ENCODE results near the gene POTEG. TPM values are rescaled to one million over a fixed set of nuclear protein-coding genes. Genes with fewer than 3 reads are reported as not detected.
"Not testable (repeated sequence)": the region's sequence is repeated elsewhere in the genome, so short reads cannot be mapped to it uniquely, and the experiment has no call there.

The POTEG gene
- not detected for total RNA-seq

- H3K36me3 ChIP-seq; H3K27ac ChIP-seq; H3K27me3 ChIP-seq (replicated peaks; ENCODE audit: insufficient read depth); H3K4me3 ChIP-seq; H3K4me1 ChIP-seq (ENCODE audit: control insufficient read depth in 1 of 2, low read depth in 2 of 2); DNase-seq (ENCODE audit: low spot score); H3K9me3 ChIP-seq; ATAC-seq (ENCODE audit: insufficient number of reproducible peaks, low FRiP score, low read depth): not testable (repeated sequence)
Observed at GRCh38 chr14:19434241-19434640, at the start of gene POTEG. TSS of gene POTEG (minus strand) at chr14:19434341. CDS start at chr14:19434289, 52 bp downstream.

GRCh38 chr14:19482093-19482492, 48.0 kb upstream of the POTEG start:
- DNase-seq (ENCODE audit: low spot score); ATAC-seq (ENCODE audit: insufficient number of reproducible peaks, low FRiP score, low read depth): not testable (repeated sequence)

GRCh38 chr14:19481421-19481820, 47.3 kb upstream of the POTEG start:
- not testable (repeated sequence) for H3K36me3 ChIP-seq; H3K27ac ChIP-seq; DNase-seq (ENCODE audit: low spot score); H3K4me1 ChIP-seq (ENCODE audit: control insufficient read depth in 1 of 2, low read depth in 2 of 2); ATAC-seq (ENCODE audit: insufficient number of reproducible peaks, low FRiP score, low read depth); H3K9me3 ChIP-seq; H3K4me3 ChIP-seq; H3K27me3 ChIP-seq (replicated peaks; ENCODE audit: insufficient read depth)

More at GRCh38 chr14:19482093-19482492, 48.0 kb upstream of the POTEG start:
- not testable (repeated sequence) for H3K27me3 ChIP-seq (replicated peaks; ENCODE audit: insufficient read depth); H3K4me1 ChIP-seq (ENCODE audit: control insufficient read depth in 1 of 2, low read depth in 2 of 2); H3K27ac ChIP-seq; H3K36me3 ChIP-seq; H3K9me3 ChIP-seq; H3K4me3 ChIP-seq

GRCh38 chr14:19480491-19480890, 46.4 kb upstream of the POTEG start:
- H3K36me3 ChIP-seq; H3K27me3 ChIP-seq (replicated peaks; ENCODE audit: insufficient read depth); H3K9me3 ChIP-seq; H3K27ac ChIP-seq; ATAC-seq (ENCODE audit: insufficient number of reproducible peaks, low FRiP score, low read depth); H3K4me1 ChIP-seq (ENCODE audit: control insufficient read depth in 1 of 2, low read depth in 2 of 2); DNase-seq (ENCODE audit: low spot score); H3K4me3 ChIP-seq: not testable (repeated sequence)

- ATAC-seq (ENCODE audit: insufficient number of reproducible peaks, low FRiP score, low read depth) = not testable (repeated sequence)
Observed at GRCh38 chr14:19445761-19446160, 11.6 kb upstream of the POTEG start.

GRCh38 chr14:19439826-19440225, 5.7 kb upstream of the POTEG start:
- not testable (repeated sequence) for H3K36me3 ChIP-seq; ATAC-seq (ENCODE audit: insufficient number of reproducible peaks, low FRiP score, low read depth); H3K9me3 ChIP-seq; H3K4me3 ChIP-seq; DNase-seq (ENCODE audit: low spot score); H3K27me3 ChIP-seq (replicated peaks; ENCODE audit: insufficient read depth); H3K27ac ChIP-seq; H3K4me1 ChIP-seq (ENCODE audit: control insufficient read depth in 1 of 2, low read depth in 2 of 2)

More at GRCh38 chr14:19445761-19446160, 11.6 kb upstream of the POTEG start:
- H3K9me3 ChIP-seq; H3K27ac ChIP-seq; H3K27me3 ChIP-seq (replicated peaks; ENCODE audit: insufficient read depth); H3K4me1 ChIP-seq (ENCODE audit: control insufficient read depth in 1 of 2, low read depth in 2 of 2); H3K36me3 ChIP-seq; DNase-seq (ENCODE audit: low spot score); H3K4me3 ChIP-seq: not testable (repeated sequence)

GRCh38 chr14:19439219-19439618, 5.1 kb upstream of the POTEG start:
- not testable (repeated sequence) for DNase-seq (ENCODE audit: low spot score)

GRCh38 chr14:19437126-19437443, 2.9 kb upstream of the POTEG start:
- DNase-seq (ENCODE audit: low spot score); H3K9me3 ChIP-seq; H3K4me1 ChIP-seq (ENCODE audit: control insufficient read depth in 1 of 2, low read depth in 2 of 2); H3K4me3 ChIP-seq; H3K27ac ChIP-seq; ATAC-seq (ENCODE audit: insufficient number of reproducible peaks, low FRiP score, low read depth); H3K36me3 ChIP-seq; H3K27me3 ChIP-seq (replicated peaks; ENCODE audit: insufficient read depth): not testable (repeated sequence)

More at GRCh38 chr14:19439219-19439618, 5.1 kb upstream of the POTEG start:
- not testable (repeated sequence) for H3K27me3 ChIP-seq (replicated peaks; ENCODE audit: insufficient read depth); H3K4me1 ChIP-seq (ENCODE audit: control insufficient read depth in 1 of 2, low read depth in 2 of 2); H3K4me3 ChIP-seq; H3K9me3 ChIP-seq; ATAC-seq (ENCODE audit: insufficient number of reproducible peaks, low FRiP score, low read depth); H3K27ac ChIP-seq; H3K36me3 ChIP-seq

- not testable (repeated sequence) for H3K9me3 ChIP-seq; H3K36me3 ChIP-seq; H3K27me3 ChIP-seq (replicated peaks; ENCODE audit: insufficient read depth); ATAC-seq (ENCODE audit: insufficient number of reproducible peaks, low FRiP score, low read depth); H3K27ac ChIP-seq; H3K4me1 ChIP-seq (ENCODE audit: control insufficient read depth in 1 of 2, low read depth in 2 of 2); DNase-seq (ENCODE audit: low spot score); H3K4me3 ChIP-seq
Observed at GRCh38 chr14:19436311-19437125, 2.4 kb upstream of the POTEG start.

- DNase-seq (ENCODE audit: low spot score); H3K4me1 ChIP-seq (ENCODE audit: control insufficient read depth in 1 of 2, low read depth in 2 of 2); H3K27me3 ChIP-seq (replicated peaks; ENCODE audit: insufficient read depth); H3K27ac ChIP-seq; ATAC-seq (ENCODE audit: insufficient number of reproducible peaks, low FRiP score, low read depth); H3K9me3 ChIP-seq; H3K4me3 ChIP-seq; H3K36me3 ChIP-seq: not testable (repeated sequence)
Observed at GRCh38 chr14:19435852-19436251, 1.7 kb upstream of the POTEG start.

GRCh38 chr14:19434891-19435290, 750 bp upstream of the POTEG start:
- H3K27ac ChIP-seq; H3K4me1 ChIP-seq (ENCODE audit: control insufficient read depth in 1 of 2, low read depth in 2 of 2); H3K4me3 ChIP-seq; H3K27me3 ChIP-seq (replicated peaks; ENCODE audit: insufficient read depth); ATAC-seq (ENCODE audit: insufficient number of reproducible peaks, low FRiP score, low read depth); H3K36me3 ChIP-seq; DNase-seq (ENCODE audit: low spot score); H3K9me3 ChIP-seq: not testable (repeated sequence)

GRCh38 chr14:19433765-19434164, 376 bp downstream of the POTEG start:
- not testable (repeated sequence) for H3K9me3 ChIP-seq; H3K4me1 ChIP-seq (ENCODE audit: control insufficient read depth in 1 of 2, low read depth in 2 of 2); ATAC-seq (ENCODE audit: insufficient number of reproducible peaks, low FRiP score, low read depth); DNase-seq (ENCODE audit: low spot score); H3K36me3 ChIP-seq; H3K27me3 ChIP-seq (replicated peaks; ENCODE audit: insufficient read depth); H3K4me3 ChIP-seq; H3K27ac ChIP-seq

GRCh38 chr14:19408519-19408918, 25.6 kb downstream of the POTEG start:
- not testable (repeated sequence) for H3K4me3 ChIP-seq; H3K9me3 ChIP-seq; H3K36me3 ChIP-seq; H3K27me3 ChIP-seq (replicated peaks; ENCODE audit: insufficient read depth); H3K4me1 ChIP-seq (ENCODE audit: control insufficient read depth in 1 of 2, low read depth in 2 of 2); ATAC-seq (ENCODE audit: insufficient number of reproducible peaks, low FRiP score, low read depth); H3K27ac ChIP-seq; DNase-seq (ENCODE audit: low spot score)

Measured in thoracic aorta (tissue), 2 donors.